ENCODE measurements around the gene GMDS.

GMDS gene

DNA sequence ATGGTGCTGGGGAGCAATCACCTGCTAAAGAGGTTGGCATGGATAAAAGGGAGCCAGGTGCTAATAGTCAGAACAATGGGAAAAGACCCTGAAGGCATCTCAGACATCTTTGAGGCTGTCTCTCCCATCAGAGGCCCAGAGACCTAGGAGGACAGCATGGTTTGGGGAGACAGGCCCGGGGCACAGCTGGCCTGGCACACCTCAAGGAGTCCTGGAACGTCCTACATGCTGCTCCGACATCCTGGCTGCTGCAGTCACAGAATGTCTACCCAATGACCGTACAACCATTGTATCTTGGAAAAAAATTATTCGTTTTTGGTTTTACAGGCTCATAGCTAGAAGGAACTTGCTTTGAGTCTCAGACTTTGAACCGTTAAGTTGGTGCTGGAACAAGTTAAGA is 4.4 kb downstream of the GMDS start:
- H3K14ac ChIP-seq (ENCODE audit: low read length in 2 of 2): no peak overlapping the region
- no peak overlapping the region for H4K8ac ChIP-seq (ENCODE audit: low read length)

DNA sequence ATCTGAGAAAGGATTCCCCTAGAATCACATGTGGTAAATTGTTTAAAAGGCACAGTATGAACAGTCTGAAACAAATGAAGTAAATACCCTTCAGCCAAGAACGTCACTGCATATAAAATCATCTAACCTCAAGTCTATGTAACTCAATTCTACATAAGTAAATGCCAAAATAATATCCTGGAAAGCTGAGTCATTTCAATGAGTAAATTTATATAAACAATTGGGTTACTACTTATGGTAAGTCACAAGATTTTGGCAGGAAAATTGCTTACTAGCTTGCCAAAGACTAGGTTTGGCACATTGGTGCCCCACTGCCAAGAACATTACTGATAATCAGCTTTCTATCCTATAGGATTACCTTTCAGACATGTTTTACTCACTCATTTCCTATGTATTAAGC is 8.4 kb downstream of the GMDS start:
- Histone ChIP-seq H2BK12ac (ENCODE audit: low read length in 2 of 2) (no peak overlapping the region), H4K91ac (ENCODE audit: low read length) (no peak overlapping the region), H3K27ac (ENCODE audit: low read length, poor library complexity, severe bottlenecking) (no peak overlapping the region), H3K4me2 (ENCODE audit: low read length, poor library complexity, severe bottlenecking) (no peak overlapping the region), H3K27me3 (ENCODE audit: control insufficient read depth in 1 of 2, insufficient read depth in 1 of 2, low read length in 2 of 2) (no peaks in the 10 kb centered on the region), H3K9ac (ENCODE audit: low read length) (peak overlapping the region; percentile 77), H3K14ac (ENCODE audit: low read length in 2 of 2) (no peak overlapping the region), H4K8ac (ENCODE audit: low read length) (no peak overlapping the region), H3K4me1 (ENCODE audit: control insufficient read depth, insufficient read depth, low read depth, low read length) (no peaks in the 10 kb centered on the region), H2BK5ac (ENCODE audit: low read depth, low read length, poor library complexity, severe bottlenecking) (no peak overlapping the region), H3K4ac (ENCODE audit: low read depth in 1 of 2, low read length in 2 of 2) (no peak overlapping the region), H2BK120ac (ENCODE audit: low read depth, low read length) (no peak overlapping the region), H3K4me3 (ENCODE audit: insufficient read depth in 1 of 2, low read depth in 1 of 2, low read length in 2 of 2) (no peak overlapping the region), H3K23ac (ENCODE audit: low read length in 2 of 2) (no peak overlapping the region), H3K36me3 (ENCODE audit: control insufficient read depth in 1 of 2, insufficient read depth in 2 of 2, low read depth in 1 of 2, low read length in 2 of 2) (no peaks in the 10 kb centered on the region), H3K79me1 (replicated peaks; ENCODE audit: low read length, poor library complexity, severe bottlenecking) (peaks cover 26% of the 10 kb centered on the region), H3K18ac (ENCODE audit: low read depth in 1 of 2, low read length in 2 of 2) (no peak overlapping the region), H2AFZ (ENCODE audit: low read depth, low read length) (no peak overlapping the region), H2AK5ac (ENCODE audit: low read length, severe bottlenecking) (no peak overlapping the region), H2BK15ac (ENCODE audit: low read depth, poor library complexity, severe bottlenecking) (no peak overlapping the region), H3K9me3 (ENCODE audit: control insufficient read depth, low read length) (no peaks in the 10 kb centered on the region)
- WGBS: 20% methylated on average over 1 of the region's 1 CpG
- DNase-seq: peak; percentile 41

More for the DNA sequence above, 4.4 kb downstream of the GMDS start:
- Histone ChIP-seq H3K9me3 (ENCODE audit: control insufficient read depth, low read length) (no peaks in the 10 kb centered on the region), H2AK5ac (ENCODE audit: low read length, severe bottlenecking) (no peak overlapping the region), H3K4me3 (ENCODE audit: insufficient read depth in 1 of 2, low read depth in 1 of 2, low read length in 2 of 2) (no peak overlapping the region), H3K79me1 (replicated peaks; ENCODE audit: low read length, poor library complexity, severe bottlenecking) (peaks cover 32% of the 10 kb centered on the region), H3K27ac (ENCODE audit: low read length, poor library complexity, severe bottlenecking) (no peak overlapping the region), H2BK12ac (ENCODE audit: low read length in 2 of 2) (no peak overlapping the region), H3K18ac (ENCODE audit: low read depth in 1 of 2, low read length in 2 of 2) (no peak overlapping the region), H3K9ac (ENCODE audit: low read length) (no peak overlapping the region), H3K36me3 (ENCODE audit: control insufficient read depth in 1 of 2, insufficient read depth in 2 of 2, low read depth in 1 of 2, low read length in 2 of 2) (no peaks in the 10 kb centered on the region), H3K4me1 (ENCODE audit: control insufficient read depth, insufficient read depth, low read depth, low read length) (peaks cover 6% of the 10 kb centered on the region), H2BK5ac (ENCODE audit: low read depth, low read length, poor library complexity, severe bottlenecking) (no peak overlapping the region), H3K27me3 (ENCODE audit: control insufficient read depth in 1 of 2, insufficient read depth in 1 of 2, low read length in 2 of 2) (no peaks in the 10 kb centered on the region), H4K91ac (ENCODE audit: low read length) (no peak overlapping the region), H3K23ac (ENCODE audit: low read length in 2 of 2) (no peak overlapping the region), H2AFZ (ENCODE audit: low read depth, low read length) (no peak overlapping the region), H2BK120ac (ENCODE audit: low read depth, low read length) (no peak overlapping the region), H3K4me2 (ENCODE audit: low read length, poor library complexity, severe bottlenecking) (no peak overlapping the region), H2BK15ac (ENCODE audit: low read depth, poor library complexity, severe bottlenecking) (no peak overlapping the region), H3K4ac (ENCODE audit: low read depth in 1 of 2, low read length in 2 of 2) (no peak overlapping the region)
- WGBS: 97% methylated on average over 6 of the region's 6 CpGs
- no peak for DNase-seq

DNA sequence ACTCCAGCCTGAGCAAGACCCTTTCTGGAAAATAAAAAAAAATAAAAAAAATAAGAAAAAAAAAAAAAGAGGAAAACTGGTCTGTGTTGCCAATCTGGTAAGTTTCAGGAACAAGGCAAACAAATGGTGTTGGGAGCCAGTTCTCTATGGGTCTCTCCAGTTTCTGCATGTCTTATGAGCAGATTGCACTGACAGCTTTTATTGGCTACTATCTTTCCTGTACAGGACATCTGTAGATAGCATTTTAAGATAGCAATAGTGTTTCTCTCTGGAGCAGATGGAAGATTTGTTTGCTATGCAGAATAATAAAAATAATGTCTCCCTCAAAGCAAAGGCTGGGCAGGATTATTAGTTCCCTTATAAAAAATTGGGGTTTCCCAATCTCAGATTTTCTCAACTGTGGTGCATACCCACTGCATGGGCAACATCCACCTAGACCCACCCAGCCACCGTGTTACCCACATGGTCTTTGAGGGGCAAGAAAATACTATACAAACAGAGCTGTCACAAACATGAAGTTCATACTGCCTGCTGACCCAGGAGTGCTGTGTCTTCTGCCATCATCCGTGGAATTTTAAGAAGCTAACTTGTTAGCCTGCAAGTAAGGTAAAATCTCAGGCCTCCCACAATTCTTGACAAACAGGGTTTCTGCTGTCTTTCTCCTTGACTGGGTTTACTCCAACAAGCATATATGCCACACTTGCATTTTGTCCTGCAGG is 9.5 kb downstream of the GMDS start:
- Histone ChIP-seq H3K23ac (ENCODE audit: low read length in 2 of 2) (no peak overlapping the region), H2BK120ac (ENCODE audit: low read depth, low read length) (no peak overlapping the region), H2BK15ac (ENCODE audit: low read depth, poor library complexity, severe bottlenecking) (no peak overlapping the region), H3K18ac (ENCODE audit: low read depth in 1 of 2, low read length in 2 of 2) (no peak overlapping the region), H3K4ac (ENCODE audit: low read depth in 1 of 2, low read length in 2 of 2) (no peak overlapping the region), H2AFZ (ENCODE audit: low read depth, low read length) (no peak overlapping the region), H4K8ac (ENCODE audit: low read length) (no peak overlapping the region), H3K14ac (ENCODE audit: low read length in 2 of 2) (no peak overlapping the region), H3K9me3 (ENCODE audit: control insufficient read depth, low read length) (no peaks in the 10 kb centered on the region), H3K79me1 (replicated peaks; ENCODE audit: low read length, poor library complexity, severe bottlenecking) (peaks cover 23% of the 10 kb centered on the region), H3K27ac (ENCODE audit: low read length, poor library complexity, severe bottlenecking) (no peak overlapping the region), H4K91ac (ENCODE audit: low read length) (no peak overlapping the region), H3K36me3 (ENCODE audit: control insufficient read depth in 1 of 2, insufficient read depth in 2 of 2, low read depth in 1 of 2, low read length in 2 of 2) (no peaks in the 10 kb centered on the region), H2BK12ac (ENCODE audit: low read length in 2 of 2) (no peak overlapping the region), H2AK5ac (ENCODE audit: low read length, severe bottlenecking) (peak overlapping the region; percentile 31), H3K4me1 (ENCODE audit: control insufficient read depth, insufficient read depth, low read depth, low read length) (peaks cover 3% of the 10 kb centered on the region), H3K4me3 (ENCODE audit: insufficient read depth in 1 of 2, low read depth in 1 of 2, low read length in 2 of 2) (no peak overlapping the region), H3K4me2 (ENCODE audit: low read length, poor library complexity, severe bottlenecking) (no peak overlapping the region), H3K9ac (ENCODE audit: low read length) (no peak overlapping the region), H2BK5ac (ENCODE audit: low read depth, low read length, poor library complexity, severe bottlenecking) (no peak overlapping the region), H3K27me3 (ENCODE audit: control insufficient read depth in 1 of 2, insufficient read depth in 1 of 2, low read length in 2 of 2) (no peaks in the 10 kb centered on the region)
- 91% methylated on average over 2 of the region's 2 CpGs for WGBS
- DNase-seq: no peak

DNA sequence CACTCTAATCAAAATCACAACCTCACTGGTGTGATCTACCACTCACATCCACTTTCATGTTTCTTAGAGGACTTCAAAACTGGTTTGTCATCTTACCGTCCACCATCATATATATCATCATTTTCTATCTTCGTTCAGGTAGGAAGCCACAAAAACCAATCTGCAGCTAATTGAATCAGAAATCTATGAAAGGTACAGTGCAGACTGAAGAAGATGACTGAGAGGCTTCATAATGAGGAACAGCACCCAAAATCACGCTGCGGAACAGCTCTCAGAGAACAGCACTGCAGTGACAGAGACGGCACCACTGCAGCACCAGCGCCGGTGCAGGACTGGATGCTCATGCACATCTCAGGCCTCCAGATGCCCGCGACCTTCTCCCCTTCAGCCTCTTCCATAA is 13.0 kb downstream of the GMDS start:
- Histone ChIP-seq H2AFZ (ENCODE audit: low read depth, low read length) (no peak overlapping the region), H2BK120ac (ENCODE audit: low read depth, low read length) (no peak overlapping the region), H2BK15ac (ENCODE audit: low read depth, poor library complexity, severe bottlenecking) (no peak overlapping the region), H3K23ac (ENCODE audit: low read length in 2 of 2) (no peak overlapping the region), H4K91ac (ENCODE audit: low read length) (no peak overlapping the region), H3K4me1 (ENCODE audit: control insufficient read depth, insufficient read depth, low read depth, low read length) (peaks cover 6% of the 10 kb centered on the region), H3K27me3 (ENCODE audit: control insufficient read depth in 1 of 2, insufficient read depth in 1 of 2, low read length in 2 of 2) (no peaks in the 10 kb centered on the region), H3K14ac (ENCODE audit: low read length in 2 of 2) (no peak overlapping the region), H3K79me1 (replicated peaks; ENCODE audit: low read length, poor library complexity, severe bottlenecking) (peaks cover 34% of the 10 kb centered on the region), H2BK5ac (ENCODE audit: low read depth, low read length, poor library complexity, severe bottlenecking) (no peak overlapping the region), H3K4me2 (ENCODE audit: low read length, poor library complexity, severe bottlenecking) (no peak overlapping the region), H3K4ac (ENCODE audit: low read depth in 1 of 2, low read length in 2 of 2) (no peak overlapping the region), H3K27ac (ENCODE audit: low read length, poor library complexity, severe bottlenecking) (no peak overlapping the region), H3K36me3 (ENCODE audit: control insufficient read depth in 1 of 2, insufficient read depth in 2 of 2, low read depth in 1 of 2, low read length in 2 of 2) (no peaks in the 10 kb centered on the region), H3K9ac (ENCODE audit: low read length) (no peak overlapping the region), H3K9me3 (ENCODE audit: control insufficient read depth, low read length) (no peaks in the 10 kb centered on the region), H4K8ac (ENCODE audit: low read length) (no peak overlapping the region), H3K4me3 (ENCODE audit: insufficient read depth in 1 of 2, low read depth in 1 of 2, low read length in 2 of 2) (no peak overlapping the region), H2AK5ac (ENCODE audit: low read length, severe bottlenecking) (peak overlapping the region; percentile 36), H3K18ac (ENCODE audit: low read depth in 1 of 2, low read length in 2 of 2) (no peak overlapping the region), H2BK12ac (ENCODE audit: low read length in 2 of 2) (no peak overlapping the region)
- no peak for DNase-seq
- WGBS: 95% methylated on average over 9 of the region's 9 CpGs

Measured in mesenchymal stem cell (in vitro differentiated cells and primary cell).